Keratinocyte (primary cell): Measurements from ENCODE around the gene OSBPL5. TPM values are rescaled to one million over a fixed set of nuclear protein-coding genes. Genes with fewer than 3 reads are reported as not detected.
A peak's percentile ranks its signal among the peaks of the same experiment; 100 is the strongest.

Experiments used
- DNase-seq: peaks from one replicate; pipeline ENCODE4 v3.0.0-alpha.2; 2011; ENCODE audit warnings: low read depth, missing footprints, low spot score
- FAIRE-seq: peaks from 2 replicates; lab custom pipeline; 2011; peaks lifted over from hg19 to GRCh38; lab: Jason Lieb, UNC
- H2AFZ ChIP-seq: 2 replicates; pipeline ENCODE4 v1.6.0; 2012; ENCODE audit warnings: low read length, control low read depth, inconsistent platforms; ENCODE audit not compliant: control insufficient read depth
- H3K27ac ChIP-seq: 2 replicates; pipeline ENCODE4 v1.5.1; 2011; ENCODE audit warnings: low read length; ENCODE audit not compliant: control insufficient read depth, insufficient read depth
- H3K27me3 ChIP-seq: 3 replicates; pipeline ENCODE4 v1.6.0; 2011; ENCODE audit warnings: low read length; ENCODE audit not compliant: control insufficient read depth, insufficient read depth; ENCODE audit errors: extremely low read depth
- H3K36me3 ChIP-seq, 2 experiments: 2 replicates in 1 of 2; 3 replicates in 1 of 2; pipeline ENCODE4 v1.5.1; 2011; ENCODE audit warnings: low read length in 2 of 2, mild to moderate bottlenecking in 1 of 2; ENCODE audit not compliant: control insufficient read depth in 2 of 2, insufficient read depth in 2 of 2; ENCODE audit errors: extremely low read depth in 1 of 2
- H3K4me1 ChIP-seq: 3 replicates; pipeline ENCODE4 v1.5.1; 2011; ENCODE audit warnings: low read length; ENCODE audit not compliant: control insufficient read depth, insufficient read depth; ENCODE audit errors: extremely low read depth
- H3K4me2 ChIP-seq: 3 replicates; pipeline ENCODE4 v1.6.0; 2011; ENCODE audit warnings: low read depth, low read length; ENCODE audit not compliant: control insufficient read depth, insufficient read depth; ENCODE audit errors: extremely low read depth
- H3K4me3 ChIP-seq, 3 experiments: fragments of 200-600 bp in 1 of 3; sonication (generic) in 1 of 3; 2 replicates in 2 of 3; 3 replicates in 1 of 3; pipeline ENCODE4 v1.5.1; 2011 to 2016; ENCODE audit warnings: low read length in 3 of 3, mild to moderate bottlenecking in 3 of 3, control low read depth in 2 of 3, inconsistent platforms in 1 of 3, low read depth in 1 of 3, mixed read lengths in 1 of 3, mixed run types in 1 of 3, moderate library complexity in 1 of 3; ENCODE audit not compliant: control insufficient read depth in 2 of 3, insufficient read depth in 2 of 3; ENCODE audit errors: extremely low read depth in 1 of 3
- H3K79me2 ChIP-seq: 2 replicates; pipeline ENCODE4 v1.6.0; 2012; ENCODE audit warnings: low read length; ENCODE audit not compliant: control insufficient read depth, insufficient read depth
- H3K9ac ChIP-seq: 3 replicates; pipeline ENCODE4 v1.6.0; 2011; ENCODE audit warnings: low read length; ENCODE audit not compliant: control insufficient read depth, insufficient read depth; ENCODE audit errors: extremely low read depth
- H3K9me1 ChIP-seq: 3 replicates; pipeline ENCODE4 v1.6.0; 2011; ENCODE audit warnings: low read length; ENCODE audit not compliant: control insufficient read depth, insufficient read depth; ENCODE audit errors: extremely low read depth
- H3K9me3 ChIP-seq: 2 replicates; pipeline ENCODE4 v1.5.1; 2012; ENCODE audit warnings: low read depth, low read length; ENCODE audit not compliant: control insufficient read depth
- H4K20me1 ChIP-seq: 3 replicates; pipeline ENCODE4 v1.6.0; 2011; ENCODE audit warnings: low read length; ENCODE audit not compliant: control insufficient read depth, insufficient read depth; ENCODE audit errors: extremely low read depth
- CTCF ChIP-seq, 3 experiments: IDR thresholded peaks in 1 of 3; conservative IDR thresholded peaks in 1 of 3; optimal IDR thresholded peaks in 1 of 3; 2 replicates in 2 of 3; 3 replicates in 1 of 3; pipeline versions ENCODE3 to v1.5.1; 2011; ENCODE audit warnings: low read length in 3 of 3, mild to moderate bottlenecking in 3 of 3, moderate library complexity in 2 of 3, control low read depth in 1 of 3, inconsistent platforms in 1 of 3; ENCODE audit not compliant: insufficient read depth in 2 of 3; ENCODE audit errors: extremely low read depth in 1 of 3
- EZH2 ChIP-seq: IDR thresholded peaks from one replicate; pipeline ENCODE4 v1.6.1; 2012; ENCODE audit warnings: inconsistent platforms, mild to moderate bottlenecking, low read length, moderate library complexity
- dilution Hi-C: fragments of 300-500 bp; cut with MboI; formaldehyde crosslinking; loops from one replicate; pipeline ENCODE4 v1.7.0; 2020; ENCODE audit warnings: low sequenced_read_pairs; ENCODE audit not compliant: extremely low pct_ligation_motif_present
- polyA plus RNA-seq, 5 experiments: library from polyadenylated mRNA; depleted of rRNA in 3 of 5; stranded (reverse) in 3 of 5; stranded (forward) in 1 of 5; unstranded in 1 of 5; fragments of >200 nt; gene quantifications; 1 replicate in 1 of 5; 2 replicates in 3 of 5; 3 replicates in 1 of 5; pipeline versions ENCODE4 v1.2.1 to v1.2.3, GENCODE V29; 2011 to 2012; ENCODE audit warnings: missing spikeins in 2 of 5, low read depth in 1 of 5, low replicate concordance in 1 of 5

Gene OSBPL5
- polyA plus RNA-seq, 1 donor (not counting 4 experiments of a cell fraction or from before 2014, with no cell fraction given), result 3.0 TPM

- DNase-seq, result no peak
- H3K4me3 ChIP-seq, result no peak overlapping the region
- no peak for FAIRE-seq
- no peak overlapping the region for H3K9ac ChIP-seq
- peaks cover 2 to 6% of the 10 kb centered on the region in 2 experiments for H3K36me3 ChIP-seq
- H3K4me2 ChIP-seq, result no peak overlapping the region
- peaks cover 30% of the 10 kb centered on the region for H3K79me2 ChIP-seq
- H3K27me3 ChIP-seq, result no peaks in the 10 kb centered on the region
- H3K9me1 ChIP-seq, result no peaks in the 10 kb centered on the region
- no peak for TF ChIP-seq EZH2
- no peak for TF ChIP-seq CTCF (optimal IDR thresholded peaks at IDR 0.05 in 1 of 3, IDR thresholded peaks at IDR 0.05 in 1 of 3, conservative IDR thresholded peaks at IDR 0.05 in 1 of 3; ENCODE audit: extremely low read depth in 1 of 3, insufficient read depth in 2 of 3, low read length in 3 of 3)
- dilution Hi-C loops, result no loop called here
- H3K9me3 ChIP-seq, result no peaks in the 10 kb centered on the region
- H2AFZ ChIP-seq, result no peak overlapping the region
- H4K20me1 ChIP-seq, result no peaks in the 10 kb centered on the region
- H3K27ac ChIP-seq, result no peak overlapping the region
- peaks cover 10% of the 10 kb centered on the region for H3K4me1 ChIP-seq
These were observed 106.1 kb downstream of the OSBPL5 start for GRCh38 chr11:3058753-3059664.

DNA sequence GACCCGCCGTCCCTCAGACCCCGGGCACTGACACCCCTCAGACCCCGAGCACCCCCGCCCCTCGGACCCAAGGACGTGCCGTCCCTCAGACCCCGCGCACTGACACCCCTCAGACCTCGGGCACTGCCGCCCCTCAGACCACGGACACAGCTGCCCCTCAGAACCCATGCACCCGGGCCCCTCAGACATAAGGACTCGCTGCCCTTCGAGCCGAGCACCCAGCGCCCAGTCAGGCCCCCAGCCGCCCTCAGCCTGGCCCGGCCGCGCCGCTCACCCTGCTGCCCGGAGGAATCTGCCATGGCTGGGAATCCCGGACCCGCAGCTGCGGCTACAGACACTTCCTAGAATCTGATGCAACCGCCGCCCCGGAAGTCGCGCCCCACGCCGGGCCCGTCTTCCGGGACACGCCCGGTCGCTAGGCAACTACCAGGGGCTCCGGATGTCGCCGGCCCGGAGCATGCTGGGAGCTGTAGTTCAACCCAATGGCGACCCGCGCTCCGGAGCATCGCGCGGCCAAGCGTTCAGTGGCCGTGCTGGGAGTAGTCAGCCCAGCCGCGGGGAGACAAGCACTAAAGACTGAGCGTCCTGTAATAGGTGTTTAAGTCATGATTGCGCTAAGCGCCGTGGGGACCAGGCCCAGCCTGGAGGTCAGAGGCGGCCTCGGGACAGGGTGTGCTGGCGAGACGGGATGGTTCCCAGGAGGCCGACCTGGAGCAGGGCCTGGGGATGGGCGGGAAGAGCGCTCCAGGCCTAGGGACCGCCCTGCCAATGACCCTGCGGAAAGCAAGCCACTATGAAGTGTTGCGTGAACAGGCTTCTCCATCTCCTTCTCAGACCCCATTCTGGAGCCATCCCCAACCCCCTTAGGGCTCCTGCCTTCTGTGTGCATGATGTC lies 107.8 kb downstream of the OSBPL5 start, which contains the start of gene CARS1:
CARS1 (minus strand) TSS at position 355 of the 895 bp plus-strand sequence; CDS start at position 299, 56 bp downstream.
- Histone ChIP-seq H3K9me1 (peaks cover 2% of the 10 kb centered on the region), H3K4me3 (peak within 1 kb of the TSS; percentile 75 to 99 (median 92)), H3K4me1 (peaks cover 10% of the 10 kb centered on the region), H3K9ac (peak within 1 kb of the TSS; percentile 88), H3K27ac (peak within 1 kb of the TSS; percentile 71), H3K27me3 (no peaks in the 10 kb centered on the region), H3K9me3 (no peaks in the 10 kb centered on the region), H2AFZ (peak within 1 kb of the TSS; percentile 97), H4K20me1 (peaks cover 6% of the 10 kb centered on the region), H3K36me3 (peaks cover 7 to 10% of the 10 kb centered on the region in 2 experiments), H3K79me2 (peaks cover 44% of the 10 kb centered on the region), H3K4me2 (peak within 1 kb of the TSS; percentile 99)
- dilution Hi-C loops, result no loop called here
- TF ChIP-seq CTCF (optimal IDR thresholded peaks at IDR 0.05 in 1 of 3, IDR thresholded peaks at IDR 0.05 in 1 of 3, conservative IDR thresholded peaks at IDR 0.05 in 1 of 3; ENCODE audit: extremely low read depth in 1 of 3, insufficient read depth in 2 of 3, low read length in 3 of 3) (no peak), EZH2 (no peak)
- no peak for FAIRE-seq
- DNase-seq, result peak; percentile 45
